ENCODE data around the gene PGM1.

- TF ChIP-seq, protein P1, sequence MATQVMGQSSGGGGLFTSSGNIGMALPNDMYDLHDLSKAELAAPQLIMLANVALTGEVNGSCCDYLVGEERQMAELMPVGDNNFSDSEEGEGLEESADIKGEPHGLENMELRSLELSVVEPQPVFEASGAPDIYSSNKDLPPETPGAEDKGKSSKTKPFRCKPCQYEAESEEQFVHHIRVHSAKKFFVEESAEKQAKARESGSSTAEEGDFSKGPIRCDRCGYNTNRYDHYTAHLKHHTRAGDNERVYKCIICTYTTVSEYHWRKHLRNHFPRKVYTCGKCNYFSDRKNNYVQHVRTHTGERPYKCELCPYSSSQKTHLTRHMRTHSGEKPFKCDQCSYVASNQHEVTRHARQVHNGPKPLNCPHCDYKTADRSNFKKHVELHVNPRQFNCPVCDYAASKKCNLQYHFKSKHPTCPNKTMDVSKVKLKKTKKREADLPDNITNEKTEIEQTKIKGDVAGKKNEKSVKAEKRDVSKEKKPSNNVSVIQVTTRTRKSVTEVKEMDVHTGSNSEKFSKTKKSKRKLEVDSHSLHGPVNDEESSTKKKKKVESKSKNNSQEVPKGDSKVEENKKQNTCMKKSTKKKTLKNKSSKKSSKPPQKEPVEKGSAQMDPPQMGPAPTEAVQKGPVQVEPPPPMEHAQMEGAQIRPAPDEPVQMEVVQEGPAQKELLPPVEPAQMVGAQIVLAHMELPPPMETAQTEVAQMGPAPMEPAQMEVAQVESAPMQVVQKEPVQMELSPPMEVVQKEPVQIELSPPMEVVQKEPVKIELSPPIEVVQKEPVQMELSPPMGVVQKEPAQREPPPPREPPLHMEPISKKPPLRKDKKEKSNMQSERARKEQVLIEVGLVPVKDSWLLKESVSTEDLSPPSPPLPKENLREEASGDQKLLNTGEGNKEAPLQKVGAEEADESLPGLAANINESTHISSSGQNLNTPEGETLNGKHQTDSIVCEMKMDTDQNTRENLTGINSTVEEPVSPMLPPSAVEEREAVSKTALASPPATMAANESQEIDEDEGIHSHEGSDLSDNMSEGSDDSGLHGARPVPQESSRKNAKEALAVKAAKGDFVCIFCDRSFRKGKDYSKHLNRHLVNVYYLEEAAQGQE (IDR thresholded peaks at IDR 0.05; ENCODE audit: insufficient read depth in 1 of 2, low read depth in 2 of 2, low read length in 2 of 2) = no peak
- TF ChIP-seq TAF1 (IDR thresholded peaks at IDR 0.05; ENCODE audit: borderline replicate concordance, insufficient read depth, low read length) = no peak
- TF ChIP-seq POLR2AphosphoS5 (IDR thresholded peaks at IDR 0.05; ENCODE audit: low read depth, low read length) = no peak
- no peak for TF ChIP-seq SIN3A (IDR thresholded peaks at IDR 0.05; ENCODE audit: borderline replicate concordance, insufficient read depth, low read length)
- TF ChIP-seq FOXP2 (optimal IDR thresholded peaks at IDR 0.05; ENCODE audit: borderline replicate concordance, extremely low read depth, extremely low read length, insufficient read depth) = no peak
Measured at GRCh38 chr1:63621698-63622097, 28.5 kb downstream of the PGM1 start.
